Vagina (tissue), 2 donors: ENCODE results near the gene CADPS2.

Source experiments
- POLR2A ChIP-seq, 2 donors: fragments of 450-650 bp; IDR thresholded peaks; one replicate each; pipeline ENCODE4 v1.6.1; 2017; ENCODE audit warnings: antibody characterized with exemption in 2 of 2, mild to moderate bottlenecking in 2 of 2, moderate library complexity in 2 of 2
- TF ChIP-seq, protein P1 (sequence below), 3 experiments: fragments of 450-650 bp in 2 of 3; fragments of 200-600 bp in 1 of 3; sonication (generic) in 1 of 3; IDR thresholded peaks; one replicate each; pipeline ENCODE4 v1.5.1; 2017 to 2019; ENCODE audit warnings: antibody characterized with exemption in 3 of 3, mild to moderate bottlenecking in 2 of 3, moderate library complexity in 2 of 3

GRCh38 chr7:122827763-122828162 lies 58.5 kb downstream of the CADPS2 start:
- TF ChIP-seq, protein P1, sequence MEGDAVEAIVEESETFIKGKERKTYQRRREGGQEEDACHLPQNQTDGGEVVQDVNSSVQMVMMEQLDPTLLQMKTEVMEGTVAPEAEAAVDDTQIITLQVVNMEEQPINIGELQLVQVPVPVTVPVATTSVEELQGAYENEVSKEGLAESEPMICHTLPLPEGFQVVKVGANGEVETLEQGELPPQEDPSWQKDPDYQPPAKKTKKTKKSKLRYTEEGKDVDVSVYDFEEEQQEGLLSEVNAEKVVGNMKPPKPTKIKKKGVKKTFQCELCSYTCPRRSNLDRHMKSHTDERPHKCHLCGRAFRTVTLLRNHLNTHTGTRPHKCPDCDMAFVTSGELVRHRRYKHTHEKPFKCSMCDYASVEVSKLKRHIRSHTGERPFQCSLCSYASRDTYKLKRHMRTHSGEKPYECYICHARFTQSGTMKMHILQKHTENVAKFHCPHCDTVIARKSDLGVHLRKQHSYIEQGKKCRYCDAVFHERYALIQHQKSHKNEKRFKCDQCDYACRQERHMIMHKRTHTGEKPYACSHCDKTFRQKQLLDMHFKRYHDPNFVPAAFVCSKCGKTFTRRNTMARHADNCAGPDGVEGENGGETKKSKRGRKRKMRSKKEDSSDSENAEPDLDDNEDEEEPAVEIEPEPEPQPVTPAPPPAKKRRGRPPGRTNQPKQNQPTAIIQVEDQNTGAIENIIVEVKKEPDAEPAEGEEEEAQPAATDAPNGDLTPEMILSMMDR (IDR thresholded peaks at IDR 0.05), result no peak
- no peak for TF ChIP-seq POLR2A (IDR thresholded peaks at IDR 0.05)
